ENCODE data around the gene CEP85. TPM values are rescaled to one million over a fixed set of nuclear protein-coding genes. Genes with fewer than 3 reads are reported as not detected.
A peak's percentile ranks its signal among the peaks of the same experiment; 100 is the strongest.

CEP85 gene
- total and polyA plus RNA-seq, 2 of the 13 experiments (the other 11 are each of a cell fraction or from before 2014, with no cell fraction given) = 16.1 to 26.7 TPM

DNA sequence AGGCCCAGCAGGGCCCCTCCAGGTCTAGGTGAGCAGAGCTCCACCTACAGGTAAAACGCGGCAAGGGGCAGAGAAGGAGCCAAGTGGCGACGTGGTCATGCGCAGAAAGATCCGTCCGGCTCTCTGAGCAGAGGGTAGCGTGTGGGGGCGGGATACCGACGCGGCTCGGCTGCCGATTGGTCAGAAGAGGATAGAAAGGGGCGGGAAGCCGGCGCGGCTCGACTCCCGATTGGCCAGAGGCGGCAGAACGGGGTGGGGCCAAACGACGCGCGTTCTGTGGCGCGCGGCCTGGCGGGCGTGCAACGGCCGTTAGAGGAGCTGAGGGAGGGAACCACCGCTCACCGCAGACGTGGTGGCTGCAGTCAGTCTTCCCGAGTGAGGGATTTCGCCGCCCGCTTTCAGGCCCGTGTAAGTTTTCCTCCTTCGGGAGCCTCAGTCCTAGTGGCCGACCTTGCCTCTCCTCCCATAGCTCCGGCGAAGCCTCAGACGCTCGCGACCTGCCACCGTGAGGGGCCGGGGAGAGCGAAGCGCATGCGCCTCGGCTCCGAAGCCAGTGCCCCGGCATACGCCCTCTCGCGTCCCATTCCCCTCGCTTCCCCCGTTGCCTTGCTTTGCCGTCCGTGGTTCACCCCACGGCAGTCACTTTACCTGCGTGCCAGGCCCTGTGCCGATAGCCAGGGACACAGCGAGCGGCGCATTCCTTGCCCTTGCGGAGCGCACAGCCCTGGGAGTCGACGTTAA is at the start of gene CEP85 (continued):
- TF ChIP-seq, protein P1, sequence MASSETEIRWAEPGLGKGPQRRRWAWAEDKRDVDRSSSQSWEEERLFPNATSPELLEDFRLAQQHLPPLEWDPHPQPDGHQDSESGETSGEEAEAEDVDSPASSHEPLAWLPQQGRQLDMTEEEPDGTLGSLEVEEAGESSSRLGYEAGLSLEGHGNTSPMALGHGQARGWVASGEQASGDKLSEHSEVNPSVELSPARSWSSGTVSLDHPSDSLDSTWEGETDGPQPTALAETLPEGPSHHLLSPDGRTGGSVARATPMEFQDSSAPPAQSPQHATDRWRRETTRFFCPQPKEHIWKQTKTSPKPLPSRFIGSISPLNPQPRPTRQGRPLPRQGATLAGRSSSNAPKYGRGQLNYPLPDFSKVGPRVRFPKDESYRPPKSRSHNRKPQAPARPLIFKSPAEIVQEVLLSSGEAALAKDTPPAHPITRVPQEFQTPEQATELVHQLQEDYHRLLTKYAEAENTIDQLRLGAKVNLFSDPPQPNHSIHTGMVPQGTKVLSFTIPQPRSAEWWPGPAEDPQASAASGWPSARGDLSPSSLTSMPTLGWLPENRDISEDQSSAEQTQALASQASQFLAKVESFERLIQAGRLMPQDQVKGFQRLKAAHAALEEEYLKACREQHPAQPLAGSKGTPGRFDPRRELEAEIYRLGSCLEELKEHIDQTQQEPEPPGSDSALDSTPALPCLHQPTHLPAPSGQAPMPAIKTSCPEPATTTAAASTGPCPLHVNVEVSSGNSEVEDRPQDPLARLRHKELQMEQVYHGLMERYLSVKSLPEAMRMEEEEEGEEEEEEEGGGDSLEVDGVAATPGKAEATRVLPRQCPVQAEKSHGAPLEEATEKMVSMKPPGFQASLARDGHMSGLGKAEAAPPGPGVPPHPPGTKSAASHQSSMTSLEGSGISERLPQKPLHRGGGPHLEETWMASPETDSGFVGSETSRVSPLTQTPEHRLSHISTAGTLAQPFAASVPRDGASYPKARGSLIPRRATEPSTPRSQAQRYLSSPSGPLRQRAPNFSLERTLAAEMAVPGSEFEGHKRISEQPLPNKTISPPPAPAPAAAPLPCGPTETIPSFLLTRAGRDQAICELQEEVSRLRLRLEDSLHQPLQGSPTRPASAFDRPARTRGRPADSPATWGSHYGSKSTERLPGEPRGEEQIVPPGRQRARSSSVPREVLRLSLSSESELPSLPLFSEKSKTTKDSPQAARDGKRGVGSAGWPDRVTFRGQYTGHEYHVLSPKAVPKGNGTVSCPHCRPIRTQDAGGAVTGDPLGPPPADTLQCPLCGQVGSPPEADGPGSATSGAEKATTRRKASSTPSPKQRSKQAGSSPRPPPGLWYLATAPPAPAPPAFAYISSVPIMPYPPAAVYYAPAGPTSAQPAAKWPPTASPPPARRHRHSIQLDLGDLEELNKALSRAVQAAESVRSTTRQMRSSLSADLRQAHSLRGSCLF (CRISPR knock-in tag; IDR thresholded peaks at IDR 0.05; ENCODE audit: borderline replicate concordance) = no peak
- TF ChIP-seq ZNF263 (CRISPR knock-in tag; IDR thresholded peaks at IDR 0.05) (peak; percentile 9; the same call in 1 of the 2 replicates), ZNF432 (CRISPR knock-in tag; IDR thresholded peaks at IDR 0.05; ENCODE audit: borderline replicate concordance) (no peak), ATM (IDR thresholded peaks at IDR 0.05; ENCODE audit: borderline replicate concordance) (no peak), HNRNPLL (IDR thresholded peaks at IDR 0.05; ENCODE audit: low read depth, low read length, poor library complexity, severe bottlenecking) (peak; percentile 82), SPEN (CRISPR knock-in tag; IDR thresholded peaks at IDR 0.05; ENCODE audit: low read depth) (peak; percentile 77), STAG1 (CRISPR knock-in tag; IDR thresholded peaks at IDR 0.05) (peak; percentile 70; the same call in 1 of the 2 replicates), TAF15 (IDR thresholded peaks at IDR 0.05; ENCODE audit: low read depth, low read length, poor library complexity, severe bottlenecking) (peak; percentile 64), KLF12 (CRISPR knock-in tag; IDR thresholded peaks at IDR 0.05; ENCODE audit: borderline replicate concordance) (no peak), ZBTB26 (CRISPR knock-in tag; IDR thresholded peaks at IDR 0.05; ENCODE audit: borderline replicate concordance) (no peak; the same call in 1 of the 2 replicates)
- TF ChIP-seq, protein P2, sequence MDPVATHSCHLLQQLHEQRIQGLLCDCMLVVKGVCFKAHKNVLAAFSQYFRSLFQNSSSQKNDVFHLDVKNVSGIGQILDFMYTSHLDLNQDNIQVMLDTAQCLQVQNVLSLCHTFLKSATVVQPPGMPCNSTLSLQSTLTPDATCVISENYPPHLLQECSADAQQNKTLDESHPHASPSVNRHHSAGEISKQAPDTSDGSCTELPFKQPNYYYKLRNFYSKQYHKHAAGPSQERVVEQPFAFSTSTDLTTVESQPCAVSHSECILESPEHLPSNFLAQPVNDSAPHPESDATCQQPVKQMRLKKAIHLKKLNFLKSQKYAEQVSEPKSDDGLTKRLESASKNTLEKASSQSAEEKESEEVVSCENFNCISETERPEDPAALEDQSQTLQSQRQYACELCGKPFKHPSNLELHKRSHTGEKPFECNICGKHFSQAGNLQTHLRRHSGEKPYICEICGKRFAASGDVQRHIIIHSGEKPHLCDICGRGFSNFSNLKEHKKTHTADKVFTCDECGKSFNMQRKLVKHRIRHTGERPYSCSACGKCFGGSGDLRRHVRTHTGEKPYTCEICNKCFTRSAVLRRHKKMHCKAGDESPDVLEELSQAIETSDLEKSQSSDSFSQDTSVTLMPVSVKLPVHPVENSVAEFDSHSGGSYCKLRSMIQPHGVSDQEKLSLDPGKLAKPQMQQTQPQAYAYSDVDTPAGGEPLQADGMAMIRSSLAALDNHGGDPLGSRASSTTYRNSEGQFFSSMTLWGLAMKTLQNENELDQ (CRISPR knock-in tag; IDR thresholded peaks at IDR 0.05; ENCODE audit: borderline replicate concordance) = no peak
- TF ChIP-seq, protein P3, sequence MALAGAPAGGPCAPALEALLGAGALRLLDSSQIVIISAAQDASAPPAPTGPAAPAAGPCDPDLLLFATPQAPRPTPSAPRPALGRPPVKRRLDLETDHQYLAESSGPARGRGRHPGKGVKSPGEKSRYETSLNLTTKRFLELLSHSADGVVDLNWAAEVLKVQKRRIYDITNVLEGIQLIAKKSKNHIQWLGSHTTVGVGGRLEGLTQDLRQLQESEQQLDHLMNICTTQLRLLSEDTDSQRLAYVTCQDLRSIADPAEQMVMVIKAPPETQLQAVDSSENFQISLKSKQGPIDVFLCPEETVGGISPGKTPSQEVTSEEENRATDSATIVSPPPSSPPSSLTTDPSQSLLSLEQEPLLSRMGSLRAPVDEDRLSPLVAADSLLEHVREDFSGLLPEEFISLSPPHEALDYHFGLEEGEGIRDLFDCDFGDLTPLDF (CRISPR knock-in tag; IDR thresholded peaks at IDR 0.05) = peak; percentile 91
- TF ChIP-seq, protein P4, sequence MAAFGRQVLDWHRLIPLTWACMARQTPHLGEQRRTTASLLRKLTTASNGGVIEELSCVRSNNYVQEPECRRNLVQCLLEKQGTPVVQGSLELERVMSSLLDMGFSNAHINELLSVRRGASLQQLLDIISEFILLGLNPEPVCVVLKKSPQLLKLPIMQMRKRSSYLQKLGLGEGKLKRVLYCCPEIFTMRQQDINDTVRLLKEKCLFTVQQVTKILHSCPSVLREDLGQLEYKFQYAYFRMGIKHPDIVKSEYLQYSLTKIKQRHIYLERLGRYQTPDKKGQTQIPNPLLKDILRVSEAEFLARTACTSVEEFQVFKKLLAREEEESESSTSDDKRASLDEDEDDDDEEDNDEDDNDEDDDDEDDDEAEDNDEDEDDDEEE (CRISPR knock-in tag; IDR thresholded peaks at IDR 0.05) = peak; percentile 78; the same call in 1 of the 2 replicates
- TF ChIP-seq, protein P5, sequence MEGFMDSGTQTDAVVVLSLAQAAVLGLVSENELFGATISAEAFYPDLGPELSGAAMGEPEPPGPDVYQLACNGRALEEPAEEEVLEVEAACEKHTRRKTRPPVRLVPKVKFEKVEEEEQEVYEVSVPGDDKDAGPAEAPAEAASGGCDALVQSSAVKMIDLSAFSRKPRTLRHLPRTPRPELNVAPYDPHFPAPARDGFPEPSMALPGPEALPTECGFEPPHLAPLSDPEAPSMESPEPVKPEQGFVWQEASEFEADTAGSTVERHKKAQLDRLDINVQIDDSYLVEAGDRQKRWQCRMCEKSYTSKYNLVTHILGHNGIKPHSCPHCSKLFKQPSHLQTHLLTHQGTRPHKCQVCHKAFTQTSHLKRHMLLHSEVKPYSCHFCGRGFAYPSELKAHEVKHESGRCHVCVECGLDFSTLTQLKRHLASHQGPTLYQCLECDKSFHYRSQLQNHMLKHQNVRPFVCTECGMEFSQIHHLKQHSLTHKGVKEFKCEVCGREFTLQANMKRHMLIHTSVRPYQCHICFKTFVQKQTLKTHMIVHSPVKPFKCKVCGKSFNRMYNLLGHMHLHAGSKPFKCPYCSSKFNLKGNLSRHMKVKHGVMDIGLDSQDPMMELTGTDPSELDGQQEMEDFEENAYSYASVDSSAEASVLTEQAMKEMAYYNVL (CRISPR knock-in tag; IDR thresholded peaks at IDR 0.05; ENCODE audit: borderline replicate concordance) = peak; percentile 47; the same call in 1 of the 2 replicates

All from HepG2 (cell line).